ENCODE data around the gene IGSF3. TPM values are rescaled to one million over a fixed set of nuclear protein-coding genes. Genes with fewer than 3 reads are reported as not detected.

Gene IGSF3
- polyA plus RNA-seq, 1 experiment = 0.06 TPM

DNA sequence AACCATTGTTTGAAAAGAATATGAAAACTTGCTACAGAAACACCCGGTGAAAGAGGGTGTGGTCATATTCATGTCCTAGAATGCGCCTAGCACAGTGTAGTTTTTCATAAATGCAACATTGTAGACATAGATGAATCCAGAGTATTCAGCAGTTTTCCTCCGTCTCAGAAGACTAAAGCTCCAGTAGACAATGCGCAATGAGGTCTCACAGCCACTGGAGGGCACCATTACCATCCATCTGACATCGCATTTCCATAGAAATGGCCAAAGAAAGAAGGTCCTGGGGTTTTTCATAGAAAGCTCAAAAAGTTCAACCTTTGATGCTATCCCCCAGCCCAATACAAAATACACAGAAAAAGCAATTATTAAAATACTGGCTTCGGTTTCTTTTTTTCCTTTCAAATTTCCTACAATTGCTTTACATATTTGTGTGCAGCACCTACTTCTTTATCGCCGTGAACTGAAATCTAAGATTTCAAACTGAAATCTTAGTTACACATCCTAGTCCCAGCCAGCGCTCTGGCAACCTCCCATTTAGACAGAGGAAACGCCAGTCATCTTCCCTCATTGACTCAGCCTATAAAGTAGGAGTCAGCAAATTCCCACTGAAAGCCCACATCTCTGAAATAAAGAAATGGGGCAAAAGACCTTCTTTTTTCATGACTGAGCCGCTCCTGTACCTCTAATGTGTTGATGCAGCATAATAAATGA is 92.8 kb downstream of the IGSF3 start:
- TF ChIP-seq, protein P1, sequence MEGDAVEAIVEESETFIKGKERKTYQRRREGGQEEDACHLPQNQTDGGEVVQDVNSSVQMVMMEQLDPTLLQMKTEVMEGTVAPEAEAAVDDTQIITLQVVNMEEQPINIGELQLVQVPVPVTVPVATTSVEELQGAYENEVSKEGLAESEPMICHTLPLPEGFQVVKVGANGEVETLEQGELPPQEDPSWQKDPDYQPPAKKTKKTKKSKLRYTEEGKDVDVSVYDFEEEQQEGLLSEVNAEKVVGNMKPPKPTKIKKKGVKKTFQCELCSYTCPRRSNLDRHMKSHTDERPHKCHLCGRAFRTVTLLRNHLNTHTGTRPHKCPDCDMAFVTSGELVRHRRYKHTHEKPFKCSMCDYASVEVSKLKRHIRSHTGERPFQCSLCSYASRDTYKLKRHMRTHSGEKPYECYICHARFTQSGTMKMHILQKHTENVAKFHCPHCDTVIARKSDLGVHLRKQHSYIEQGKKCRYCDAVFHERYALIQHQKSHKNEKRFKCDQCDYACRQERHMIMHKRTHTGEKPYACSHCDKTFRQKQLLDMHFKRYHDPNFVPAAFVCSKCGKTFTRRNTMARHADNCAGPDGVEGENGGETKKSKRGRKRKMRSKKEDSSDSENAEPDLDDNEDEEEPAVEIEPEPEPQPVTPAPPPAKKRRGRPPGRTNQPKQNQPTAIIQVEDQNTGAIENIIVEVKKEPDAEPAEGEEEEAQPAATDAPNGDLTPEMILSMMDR (IDR thresholded peaks at IDR 0.05; ENCODE audit: low read depth, low read length) = peak; percentile 97
- Histone ChIP-seq H3K27ac (ENCODE audit: low read depth, low read length) (no peak overlapping the region), H3K4me3 (ENCODE audit: low read depth, low read length) (no peak overlapping the region), H3K27me3 (ENCODE audit: control insufficient read depth, insufficient read depth, low read length) (peaks cover 29% of the 10 kb centered on the region), H3K9me3 (ENCODE audit: control insufficient read depth, insufficient read depth, low read length) (no peaks in the 10 kb centered on the region; the same call in 1 of the 2 replicates)
- no peak for DNase-seq (ENCODE audit: low read depth, low spot score)
- ChIA-PET CTCF (interaction anchor here (0.5 to 6.8 kb wide), 34 partner anchors 9 to 1920 kb away, joined by 3 to 72 read pairs (median 4); partner anchors contain the start of gene TTF2), POLR2A (no interaction called here)

DNA sequence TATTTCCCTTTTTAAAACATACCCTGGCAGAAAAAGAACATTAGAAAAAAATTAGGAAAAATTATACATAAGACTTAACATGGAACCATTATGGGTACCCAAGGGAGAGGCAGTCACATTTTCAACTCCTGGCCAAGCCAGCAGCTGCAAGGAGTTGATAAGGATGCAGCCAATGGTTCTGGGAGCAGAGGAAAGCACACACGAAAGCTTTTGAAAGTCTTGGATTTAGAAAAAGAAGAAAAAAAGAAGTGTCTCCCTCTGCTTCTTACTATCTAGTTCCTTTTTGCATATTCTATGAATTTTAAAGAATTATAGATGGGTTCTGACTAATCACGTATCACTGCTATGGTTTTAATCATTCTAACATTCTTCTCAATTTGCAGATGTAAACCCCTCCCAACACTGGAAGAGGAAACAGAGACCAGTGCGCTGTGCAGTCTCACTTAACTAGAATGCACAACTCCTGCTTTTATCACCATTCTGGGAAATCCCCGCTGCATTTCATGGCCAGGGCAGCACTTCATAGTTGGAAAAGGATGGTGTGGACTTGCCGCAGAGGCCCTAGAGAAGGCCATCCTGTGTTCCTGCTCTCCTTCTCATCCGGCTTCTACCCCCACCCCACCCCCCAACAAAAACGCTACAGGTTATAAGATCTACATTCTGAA is 94.0 kb downstream of the IGSF3 start:
- TF ChIP-seq, protein P1 (IDR thresholded peaks at IDR 0.05; ENCODE audit: low read depth, low read length) = no peak
- no peak for DNase-seq (ENCODE audit: low read depth, low spot score)
- Histone ChIP-seq H3K4me3 (ENCODE audit: low read depth, low read length) (no peak overlapping the region), H3K9me3 (ENCODE audit: control insufficient read depth, insufficient read depth, low read length) (no peaks in the 10 kb centered on the region; the same call in 1 of the 2 replicates), H3K27ac (ENCODE audit: low read depth, low read length) (no peak overlapping the region), H3K27me3 (ENCODE audit: control insufficient read depth, insufficient read depth, low read length) (peaks cover 22% of the 10 kb centered on the region)
- ChIA-PET POLR2A (no interaction called here), CTCF (interaction anchor here (0.9 to 6.8 kb wide), 13 partner anchors 8 to 486 kb away, joined by 4 to 72 read pairs (median 7); partner anchors contain the start of gene TTF2)

- Histone ChIP-seq H3K9me3 (ENCODE audit: control insufficient read depth, insufficient read depth, low read length) (no peaks in the 10 kb centered on the region; the same call in 1 of the 2 replicates), H3K27ac (ENCODE audit: low read depth, low read length) (no peak overlapping the region), H3K27me3 (ENCODE audit: control insufficient read depth, insufficient read depth, low read length) (peaks cover 21% of the 10 kb centered on the region), H3K4me3 (ENCODE audit: low read depth, low read length) (no peak overlapping the region)
- TF ChIP-seq, protein P1 (IDR thresholded peaks at IDR 0.05; ENCODE audit: low read depth, low read length) = no peak
- CTCF ChIA-PET = interaction anchor here (0.9 to 6.8 kb wide), 2 partner anchors 24 to 73 kb away, joined by 11 to 72 read pairs; no protein-coding TSS in a partner anchor
- POLR2A ChIA-PET = no interaction called here
- DNase-seq (ENCODE audit: low read depth, low spot score) = no peak
Observed at GRCh38 chr1:116572771-116573430, 94.6 kb downstream of the IGSF3 start.

- Histone ChIP-seq H3K27me3 (ENCODE audit: control insufficient read depth, insufficient read depth, low read length) (peaks cover 21% of the 10 kb centered on the region), H3K9me3 (ENCODE audit: control insufficient read depth, insufficient read depth, low read length) (no peaks in the 10 kb centered on the region; the same call in 1 of the 2 replicates), H3K27ac (ENCODE audit: low read depth, low read length) (no peak overlapping the region), H3K4me3 (ENCODE audit: low read depth, low read length) (no peak overlapping the region)
- DNase-seq (ENCODE audit: low read depth, low spot score) = no peak
- ChIA-PET POLR2A (interaction anchor here (0.6 kb wide), 1 partner anchor 25 kb away, joined by 3 read pairs; no protein-coding TSS in a partner anchor), CTCF (interaction anchor here (1.4 to 6.8 kb wide), 2 partner anchors 25 to 87 kb away, joined by 3 to 72 read pairs; no protein-coding TSS in a partner anchor)
- TF ChIP-seq, protein P1 (IDR thresholded peaks at IDR 0.05; ENCODE audit: low read depth, low read length) = no peak
Observed at GRCh38 chr1:116572099-116572498, 95.4 kb downstream of the IGSF3 start.

Measured in AG04450 (cell line).